PC-9 (cell line): ENCODE data around the gene RCAN1.

Source experiments
- CTCF ChIP-seq: fragments of 200-600 bp; sonication (generic); conservative IDR thresholded peaks from 2 replicates; pipeline ENCODE4 v1.6.1; 2017; ENCODE audit warnings: mixed run types, antibody characterized with exemption, mild to moderate bottlenecking, moderate library complexity
- EZH2 ChIP-seq: fragments of 200-600 bp; sonication (generic); IDR thresholded peaks from 2 replicates; pipeline ENCODE4 v1.8.0; 2017; ENCODE audit warnings: antibody characterized with exemption, low read depth

GRCh38 chr21:34625030-34625593, 10.2 kb upstream of the RCAN1 start:
- TF ChIP-seq CTCF (no peak), EZH2 (no peak)
